HG03135 (cell line): ENCODE measurements around the gene HOXA9.

Source experiments
- ATAC-seq: cut with Tn5 transposase; IDR thresholded peaks from one replicate; pipeline ENCODE4 v1.9.1; 2021; ENCODE audit warnings: mild to moderate bottlenecking, moderate library complexity; ENCODE audit not compliant: unreplicated experiment

The HOXA9 gene

DNA sequence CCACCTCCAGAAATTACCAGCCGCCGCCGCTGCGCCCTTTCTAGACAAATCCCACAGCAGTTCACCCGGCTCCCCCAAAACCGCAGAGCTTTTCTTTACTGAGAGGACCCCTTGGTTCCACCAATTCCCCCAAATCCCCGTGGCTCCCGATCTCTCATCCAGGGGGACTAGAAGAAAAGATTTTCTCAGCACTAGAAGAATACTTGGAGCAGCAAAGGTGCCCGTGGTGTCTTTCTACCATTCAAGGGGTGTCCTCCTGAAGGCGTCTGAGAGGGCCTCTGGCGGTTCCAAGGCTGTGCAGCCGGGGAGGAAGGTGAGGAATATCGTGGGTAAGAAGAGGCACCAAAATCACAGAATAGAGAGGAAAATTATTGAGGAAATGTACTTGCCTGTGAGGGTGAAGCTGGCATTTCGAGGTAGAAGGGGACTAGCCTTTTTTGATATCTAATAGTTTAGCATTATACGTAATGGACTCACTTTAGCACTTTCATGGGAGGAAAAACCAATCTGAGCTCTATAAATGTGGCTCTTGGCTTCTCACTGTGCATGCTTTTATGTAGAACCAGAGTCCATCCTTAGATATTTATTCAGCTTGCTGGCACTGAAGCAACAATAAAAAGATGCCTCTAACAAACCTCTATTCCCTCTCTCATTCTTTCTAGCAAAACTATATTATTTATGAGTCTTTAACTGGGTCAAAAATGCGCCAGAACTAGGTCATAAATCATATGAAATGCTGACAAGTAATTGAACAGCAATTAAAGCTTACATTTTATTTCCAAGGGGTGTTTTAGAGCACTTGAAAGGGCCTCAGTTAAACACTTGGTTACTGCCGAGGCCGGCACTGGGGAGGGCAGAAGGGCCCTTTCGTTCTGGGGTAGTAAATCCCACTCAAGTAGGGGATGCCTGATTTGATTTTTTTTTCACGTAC is 49.0 kb downstream of the HOXA9 start:
- no peak for ATAC-seq

DNA sequence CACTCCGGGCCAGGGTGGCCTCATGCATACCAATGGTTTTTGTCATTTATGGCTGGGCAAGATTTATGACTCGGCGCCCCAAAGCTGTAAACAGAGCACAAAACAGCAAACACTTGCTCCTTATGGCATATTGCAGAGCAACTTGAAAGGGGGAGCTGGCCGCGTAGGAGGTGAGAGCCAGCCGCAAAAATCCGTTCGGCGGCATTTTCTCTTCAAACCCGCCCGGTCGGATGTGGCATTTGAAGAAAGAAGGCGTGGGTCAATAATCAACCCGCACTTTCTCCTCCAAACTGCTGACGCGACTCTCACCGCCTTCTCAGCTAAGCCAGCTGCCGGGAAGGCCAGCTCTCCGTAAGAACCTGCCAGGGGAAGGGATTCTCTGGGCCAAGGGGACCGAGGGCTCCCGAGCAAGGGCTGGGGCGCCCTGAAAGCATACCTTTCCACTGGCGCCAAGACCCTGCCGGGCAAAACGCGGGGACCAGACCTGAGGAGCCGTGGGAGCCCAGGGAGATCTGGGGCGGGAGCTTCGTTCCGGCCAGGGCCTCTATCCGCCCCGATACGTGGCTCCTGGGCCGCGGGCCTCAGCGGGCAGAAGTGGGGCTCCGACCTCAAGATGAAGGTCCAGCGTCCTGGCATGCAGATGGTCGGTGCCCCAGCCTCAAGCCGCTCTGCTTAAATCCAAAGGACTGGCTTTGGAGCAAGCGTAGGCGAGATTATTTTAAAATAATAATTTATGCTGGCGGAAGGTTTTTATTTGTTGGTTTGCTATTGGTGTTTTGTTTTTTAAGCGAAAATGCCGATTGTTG is 49.9 kb downstream of the HOXA9 start:
- no peak for ATAC-seq

DNA sequence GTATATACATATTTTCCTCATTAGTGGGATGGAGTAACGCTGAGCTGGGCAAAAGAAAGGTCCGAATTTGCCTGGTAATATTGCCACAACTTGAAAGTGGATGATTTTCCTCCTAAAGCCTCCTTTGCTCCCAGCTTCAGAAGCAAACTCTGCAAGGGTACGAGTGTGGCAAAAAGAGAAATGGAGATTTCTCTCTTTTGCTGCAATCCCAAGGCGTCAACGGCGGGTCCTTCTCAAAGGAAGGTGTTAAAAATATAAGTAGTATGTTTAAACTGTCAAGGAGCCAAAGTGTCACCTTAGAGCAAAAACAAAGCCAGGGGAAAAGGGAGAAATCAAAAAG is 50.5 kb downstream of the HOXA9 start:
- no peak for ATAC-seq

DNA sequence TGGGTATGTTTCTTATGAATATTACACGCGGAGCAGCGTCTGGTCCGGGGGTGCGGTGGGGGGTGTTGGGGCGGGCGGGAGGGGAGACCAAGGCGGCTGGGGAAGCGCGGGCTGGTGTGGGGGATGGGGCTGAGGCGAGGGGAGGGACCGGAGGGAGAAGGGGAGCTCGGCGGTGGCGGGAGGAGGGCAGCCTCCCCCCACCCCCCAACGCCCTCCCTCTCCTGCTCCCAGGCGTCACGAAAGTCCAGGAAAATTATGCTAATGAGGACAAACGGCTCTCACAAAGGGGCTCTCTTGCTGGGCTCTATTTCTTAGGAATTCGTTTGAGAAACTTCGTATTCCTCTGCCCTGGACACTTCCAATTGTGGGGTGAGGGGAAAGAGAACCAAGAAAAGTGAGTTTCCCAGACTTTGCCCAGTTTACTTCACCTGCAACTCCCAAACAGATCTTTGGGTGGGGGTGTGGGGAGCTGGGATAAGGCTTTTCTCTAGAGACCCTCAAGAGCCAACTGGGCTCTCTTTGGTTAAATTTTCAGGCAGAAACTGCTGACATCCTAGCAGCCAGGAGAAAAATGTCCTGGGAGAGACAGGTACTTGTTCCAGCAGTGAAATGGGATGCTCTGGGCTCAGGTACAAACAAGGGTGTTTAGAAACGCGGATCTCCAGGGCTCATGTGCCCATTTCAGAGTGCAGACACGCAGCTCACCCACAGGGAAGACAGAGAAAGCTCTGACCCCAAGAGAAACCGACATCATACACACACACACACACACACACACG is 51.2 kb downstream of the HOXA9 start:
- no peak for ATAC-seq

DNA sequence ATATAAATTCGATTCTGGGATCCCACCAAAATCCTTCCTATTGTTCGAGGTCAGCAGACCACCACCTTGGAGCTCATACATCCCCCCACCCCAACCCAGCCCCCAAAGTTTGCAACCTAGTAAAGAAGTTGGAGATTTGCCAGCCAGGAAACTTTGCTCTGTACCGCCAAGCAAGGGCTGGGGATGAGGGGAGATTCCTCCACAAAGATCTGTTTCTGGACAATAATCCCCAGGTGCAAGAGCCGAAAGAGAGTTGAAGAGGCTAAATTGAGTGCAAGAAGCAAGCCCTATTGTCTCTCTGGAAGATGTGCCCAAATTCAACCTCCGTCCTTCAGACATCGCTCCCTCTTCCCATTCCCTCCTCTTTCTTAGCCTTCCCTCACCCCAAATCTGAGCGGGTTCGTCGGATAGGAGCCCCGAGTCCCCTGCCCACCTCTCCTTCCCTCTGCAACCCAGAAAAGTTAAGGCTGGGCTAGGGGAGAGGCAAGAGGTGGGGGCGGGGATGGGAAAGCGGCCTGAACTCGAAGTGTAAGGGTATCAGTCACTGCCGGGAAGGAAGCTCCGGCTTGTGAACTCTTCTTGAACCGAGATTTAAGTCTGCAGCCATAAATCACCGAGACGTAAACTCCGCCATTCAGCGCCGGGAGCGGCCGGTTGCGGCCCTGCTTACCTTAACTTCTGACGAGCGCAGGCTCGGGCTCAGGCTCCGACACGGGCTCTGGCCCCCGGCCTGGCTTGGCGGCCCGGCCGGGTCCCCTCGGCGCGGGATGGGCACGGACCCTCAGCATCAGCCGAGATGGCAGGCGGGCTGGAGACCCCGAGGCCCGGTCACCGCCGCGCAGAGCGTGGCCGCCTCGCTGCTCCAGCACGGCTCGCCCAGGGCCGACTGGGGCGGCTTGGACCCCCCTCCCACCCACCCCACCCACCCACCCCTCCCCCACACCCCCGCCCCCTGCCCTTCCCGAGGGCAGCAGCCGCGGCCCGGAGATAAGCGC is 52.1 kb downstream of the HOXA9 start:
- ATAC-seq, result no peak
